Measurements from ENCODE around the gene CFAP119. TPM values are rescaled to one million over a fixed set of nuclear protein-coding genes. Genes with fewer than 3 reads are reported as not detected.

Gene CFAP119
- total RNA-seq, 2 experiments from 2014 or later: 3.7 to 6.4 TPM

DNA sequence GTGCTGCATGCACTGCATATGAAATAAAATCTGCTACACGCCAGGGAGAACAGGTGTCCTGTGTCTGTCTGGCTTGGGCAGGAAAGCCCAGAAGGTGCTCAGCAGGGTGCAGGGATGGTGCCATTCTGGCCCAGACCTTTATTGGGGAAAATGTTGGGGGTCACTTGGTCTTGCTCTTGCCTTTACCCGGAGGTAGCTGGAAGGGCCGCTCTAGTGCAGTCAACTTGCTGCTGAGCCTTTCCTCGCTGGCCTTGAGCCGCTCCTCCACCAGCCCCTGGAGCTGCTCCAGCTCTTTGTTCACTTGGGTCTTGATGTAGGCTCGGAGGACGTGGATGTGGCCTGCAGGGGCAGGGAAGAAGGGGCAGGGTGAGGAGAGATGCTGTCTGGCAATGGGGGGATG is 4.5 kb downstream of the CFAP119 start:
- Mint-ChIP-seq H3K27me3 (no peaks in the 10 kb centered on the region), H3K9me3 (no peaks in the 10 kb centered on the region), H3K4me1 (peaks cover 8% of the 10 kb centered on the region), H3K4me3 (no peak overlapping the region), H3K27ac (no peak overlapping the region), H3K36me3 (peaks cover 9% of the 10 kb centered on the region)
- DNase-seq: no peak

DNA sequence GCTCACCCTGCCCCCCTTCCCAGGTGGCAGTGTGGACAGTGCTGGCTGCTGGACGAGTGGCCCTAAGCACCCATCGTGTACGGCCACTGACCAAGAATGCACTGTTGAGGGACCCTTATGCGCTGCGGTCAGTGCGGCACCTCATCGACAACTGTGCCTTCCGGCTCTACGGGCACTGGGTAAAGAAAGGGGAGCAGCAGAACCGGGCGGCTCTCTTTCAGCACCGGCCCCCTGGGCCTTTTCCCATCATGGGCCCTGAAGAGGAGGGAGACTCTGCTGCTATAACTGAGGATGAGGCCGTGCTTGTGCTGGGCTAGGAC is 5.1 kb downstream of the CFAP119 start:
- Mint-ChIP-seq H3K27ac (no peak overlapping the region), H3K36me3 (peaks cover 9% of the 10 kb centered on the region), H3K27me3 (no peaks in the 10 kb centered on the region), H3K4me3 (no peak overlapping the region), H3K4me1 (peaks cover 8% of the 10 kb centered on the region), H3K9me3 (no peaks in the 10 kb centered on the region)
- no peak for DNase-seq

DNA sequence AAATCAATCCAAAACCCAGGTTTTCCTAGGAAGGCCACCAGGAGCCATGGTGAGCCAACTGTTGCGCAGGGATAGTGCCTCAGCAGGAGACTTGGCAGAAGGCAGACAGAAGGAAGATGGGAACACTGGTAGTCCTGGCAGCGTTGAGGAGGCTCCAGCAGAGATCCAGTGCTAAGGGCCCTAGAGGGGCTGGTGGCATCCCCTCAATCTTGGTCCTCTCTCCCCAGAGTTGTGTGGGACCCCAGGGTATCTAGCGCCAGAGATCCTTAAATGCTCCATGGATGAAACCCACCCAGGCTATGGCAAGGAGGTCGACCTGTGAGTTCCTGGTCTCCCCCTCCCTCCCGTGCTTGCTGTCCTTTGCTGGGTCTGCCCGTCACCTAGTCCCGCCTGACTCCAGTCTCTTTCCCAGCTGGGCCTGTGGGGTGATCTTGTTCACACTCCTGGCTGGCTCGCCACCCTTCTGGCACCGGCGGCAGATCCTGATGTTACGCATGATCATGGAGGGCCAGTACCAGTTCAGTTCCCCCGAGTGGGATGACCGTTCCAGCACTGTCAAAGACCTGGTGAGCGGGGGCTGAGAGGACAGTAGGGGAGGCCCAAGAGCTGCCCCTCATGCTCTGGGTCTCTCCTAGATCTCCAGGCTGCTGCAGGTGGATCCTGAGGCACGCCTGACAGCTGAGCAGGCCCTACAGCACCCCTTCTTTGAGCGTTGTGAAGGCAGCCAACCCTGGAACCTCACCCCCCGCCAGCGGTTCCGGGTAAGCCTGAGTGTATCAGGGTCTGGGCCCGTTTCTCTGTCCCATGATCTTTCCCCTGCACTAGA is 5.7 kb downstream of the CFAP119 start:
- Mint-ChIP-seq H3K4me1 (peaks cover 7% of the 10 kb centered on the region), H3K4me3 (no peak overlapping the region), H3K9me3 (no peaks in the 10 kb centered on the region), H3K27ac (no peak overlapping the region), H3K36me3 (peaks cover 15% of the 10 kb centered on the region), H3K27me3 (no peaks in the 10 kb centered on the region)
- DNase-seq: no peak

DNA sequence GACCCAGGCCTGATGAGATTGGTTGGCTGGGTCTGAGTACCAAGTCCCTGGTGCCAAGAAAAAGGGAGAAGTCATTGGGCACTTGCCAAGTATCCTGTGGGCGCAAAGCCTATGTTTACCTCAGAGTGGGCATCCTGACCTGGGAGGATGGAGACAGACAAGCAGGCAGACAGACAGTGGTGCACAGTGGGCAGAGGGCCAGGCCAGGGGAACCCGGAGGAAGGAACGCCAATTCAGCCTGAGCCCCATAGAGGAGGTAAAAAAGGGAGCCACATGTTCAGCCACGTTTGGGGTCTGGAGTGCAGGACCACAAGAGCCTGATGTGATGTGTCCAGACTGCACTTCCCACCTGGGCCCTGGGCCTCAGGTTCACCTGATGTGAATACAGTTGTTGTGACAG is 8.3 kb downstream of the CFAP119 start:
- no peaks in the 10 kb centered on the region for H3K27me3 Mint-ChIP-seq
- H3K4me3 Mint-ChIP-seq: no peak overlapping the region
- no peaks in the 10 kb centered on the region for H3K9me3 Mint-ChIP-seq
- peaks cover 17% of the 10 kb centered on the region for H3K4me1 Mint-ChIP-seq
- DNase-seq: no peak
- no peak overlapping the region for H3K27ac Mint-ChIP-seq
- peaks cover 24% of the 10 kb centered on the region for H3K36me3 Mint-ChIP-seq

DNA sequence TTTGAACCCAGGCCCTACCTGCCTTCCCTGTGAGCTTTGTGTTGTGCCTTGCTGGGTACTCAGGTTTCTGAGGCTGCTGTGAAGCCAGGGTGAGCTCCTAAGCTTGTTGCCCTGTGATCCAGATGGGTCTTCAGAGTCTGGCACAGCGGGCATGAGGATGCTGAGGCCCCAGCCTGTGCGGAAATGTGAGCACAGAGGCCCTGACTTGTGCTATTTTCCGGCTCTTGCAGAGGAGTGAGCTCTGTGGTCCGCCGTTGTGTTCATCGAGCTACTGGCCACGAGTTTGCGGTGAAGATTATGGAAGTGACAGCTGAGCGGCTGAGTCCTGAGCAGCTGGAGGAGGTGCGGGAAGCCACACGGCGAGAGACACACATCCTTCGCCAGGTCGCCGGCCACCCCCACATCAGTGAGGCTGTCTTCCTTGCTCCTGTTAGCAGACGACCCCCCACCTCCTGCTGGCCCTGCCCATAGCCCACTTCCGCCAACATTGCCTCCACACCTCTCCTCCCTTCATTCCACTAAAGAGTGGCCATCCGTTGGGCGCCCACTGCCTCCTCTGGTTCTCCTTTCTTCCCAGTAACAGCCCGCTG is 10.9 kb downstream of the CFAP119 start:
- no peaks in the 10 kb centered on the region for H3K9me3 Mint-ChIP-seq
- H3K4me3 Mint-ChIP-seq: no peak overlapping the region

DNA sequence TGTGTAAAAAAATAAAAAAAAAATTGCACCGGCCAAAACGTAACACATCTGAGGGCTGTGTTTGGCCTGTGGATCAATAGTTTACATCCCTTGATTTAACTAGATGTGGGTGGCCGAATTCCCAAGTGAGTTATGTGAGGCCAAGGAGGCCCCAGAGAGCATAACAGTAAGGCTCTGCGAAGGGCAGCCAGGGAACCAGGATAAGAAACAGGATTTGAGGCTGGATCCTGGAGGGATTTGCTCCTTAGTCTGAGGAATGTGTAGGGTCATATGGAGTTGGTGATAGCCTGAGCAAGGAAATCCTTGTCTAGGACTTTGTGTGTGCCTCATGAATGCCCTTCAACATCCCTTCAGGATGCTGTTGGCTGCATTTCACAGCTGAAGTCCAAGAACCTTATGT is 11.7 kb downstream of the CFAP119 start:
- Mint-ChIP-seq H3K4me3 (no peak overlapping the region), H3K27ac (no peak overlapping the region)

More for the DNA sequence above, 10.9 kb downstream of the CFAP119 start:
- H3K27me3 Mint-ChIP-seq: no peaks in the 10 kb centered on the region
- no peak overlapping the region for H3K27ac Mint-ChIP-seq
- peaks cover 30% of the 10 kb centered on the region for H3K36me3 Mint-ChIP-seq
- H3K4me1 Mint-ChIP-seq: peaks cover 24% of the 10 kb centered on the region
- DNase-seq: no peak

DNA sequence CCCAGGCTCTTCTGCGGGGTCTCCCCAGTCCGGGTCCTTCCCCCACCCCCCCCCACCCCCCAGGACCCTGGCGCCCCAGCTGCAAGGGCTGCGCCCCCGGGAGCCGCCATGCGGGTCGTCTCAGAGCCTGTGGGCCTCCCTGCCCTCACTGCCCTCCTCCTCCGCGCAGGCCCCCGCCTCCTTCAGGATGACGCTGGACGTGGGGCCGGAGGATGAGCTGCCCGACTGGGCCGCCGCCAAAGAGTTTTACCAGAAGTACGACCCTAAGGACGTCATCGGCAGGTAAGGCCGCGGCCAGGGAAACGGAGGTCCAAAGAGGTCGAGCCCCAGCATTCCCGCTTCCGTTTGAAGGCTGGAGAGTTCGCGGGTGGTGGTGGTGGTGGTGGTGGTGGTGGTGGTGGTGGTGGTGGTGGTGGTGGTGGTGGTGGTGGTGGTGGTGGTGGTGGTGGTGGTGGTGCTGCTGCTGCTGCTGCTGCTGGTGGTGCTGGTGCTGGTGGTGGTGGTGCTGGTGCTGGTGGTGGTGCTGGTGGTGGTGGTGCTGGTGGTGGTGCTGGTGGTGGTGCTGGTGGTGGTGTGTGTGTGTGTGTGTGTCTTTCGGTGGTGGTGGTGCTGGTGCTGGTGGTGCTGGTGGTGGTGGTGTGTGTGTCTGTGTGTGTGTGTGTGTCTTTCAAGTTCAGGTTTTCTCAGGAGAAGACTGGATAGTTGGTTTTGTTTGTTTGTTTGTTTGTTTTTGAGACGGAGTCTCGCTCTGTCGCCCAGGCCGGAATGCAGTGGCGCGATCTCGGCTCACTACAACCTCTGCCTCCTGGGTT is 13.0 kb downstream of the CFAP119 start:
- Mint-ChIP-seq H3K36me3 (peaks cover 30% of the 10 kb centered on the region), H3K4me1 (peaks cover 24% of the 10 kb centered on the region), H3K27me3 (no peaks in the 10 kb centered on the region), H3K27ac (peak overlapping the region; percentile 89), H3K9me3 (no peaks in the 10 kb centered on the region), H3K4me3 (peak overlapping the region; percentile 95)
- DNase-seq: peak; percentile 49

More for the DNA sequence above, 11.7 kb downstream of the CFAP119 start:
- H3K4me1 Mint-ChIP-seq: peaks cover 24% of the 10 kb centered on the region
- DNase-seq: no peak
- no peaks in the 10 kb centered on the region for H3K27me3 Mint-ChIP-seq
- H3K36me3 Mint-ChIP-seq: peaks cover 30% of the 10 kb centered on the region
- H3K9me3 Mint-ChIP-seq: no peaks in the 10 kb centered on the region

DNA sequence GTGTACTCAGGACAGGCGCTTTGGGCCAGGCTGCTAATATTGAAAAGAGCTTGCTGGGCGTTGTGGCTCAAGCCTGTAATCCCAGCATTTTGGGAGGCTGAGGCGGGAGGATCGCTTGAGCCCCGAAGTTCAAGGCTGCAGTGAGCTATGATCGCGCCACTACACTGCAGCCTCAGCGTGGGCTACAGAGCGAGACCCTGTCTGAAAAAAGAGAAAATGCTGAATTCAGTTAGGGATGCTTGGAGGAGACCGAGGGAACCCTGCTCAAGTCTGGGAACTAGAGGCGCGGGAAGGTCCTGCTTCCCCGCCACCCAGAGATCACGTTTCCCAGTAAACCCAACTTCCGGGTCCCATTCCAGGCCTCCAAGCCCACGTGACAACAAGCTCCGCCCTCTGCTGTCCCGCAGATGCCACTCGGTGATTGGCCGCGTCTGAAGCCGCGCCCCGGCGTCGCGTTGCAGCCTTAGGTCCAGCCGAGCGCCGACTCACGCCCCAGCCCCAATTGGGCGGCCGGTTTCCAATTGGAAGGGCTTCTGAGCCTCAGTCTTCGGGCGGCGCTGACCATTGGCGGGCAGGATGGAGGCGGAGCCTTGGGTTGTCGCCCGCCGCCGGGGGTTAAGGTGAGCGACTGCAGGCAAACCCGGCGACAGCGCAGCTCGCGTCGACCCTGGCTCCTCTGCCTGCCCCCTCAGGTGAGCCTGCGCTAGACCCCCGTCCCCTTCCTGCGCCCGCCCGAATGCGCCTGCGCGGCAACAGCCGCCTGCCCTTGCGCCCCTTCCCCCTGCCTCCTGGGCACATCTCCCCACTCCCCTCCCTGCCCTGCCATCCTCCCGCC is 13.8 kb downstream of the CFAP119 start, which contains the start of gene PHKG2:
Gene PHKG2, plus strand, starts transcription at position 627 of the 835 bp plus-strand sequence. CDS start 396 bp downstream, outside the sequence.
- H3K27me3 Mint-ChIP-seq: no peaks in the 10 kb centered on the region
- H3K4me1 Mint-ChIP-seq: peaks cover 24% of the 10 kb centered on the region
- DNase-seq: peak; percentile 99
- H3K36me3 Mint-ChIP-seq: peaks cover 32% of the 10 kb centered on the region
- peak within 1 kb of the TSS; percentile 95 for H3K4me3 Mint-ChIP-seq
- peak within 1 kb of the TSS; percentile 89 for H3K27ac Mint-ChIP-seq
- H3K9me3 Mint-ChIP-seq: no peaks in the 10 kb centered on the region

DNA sequence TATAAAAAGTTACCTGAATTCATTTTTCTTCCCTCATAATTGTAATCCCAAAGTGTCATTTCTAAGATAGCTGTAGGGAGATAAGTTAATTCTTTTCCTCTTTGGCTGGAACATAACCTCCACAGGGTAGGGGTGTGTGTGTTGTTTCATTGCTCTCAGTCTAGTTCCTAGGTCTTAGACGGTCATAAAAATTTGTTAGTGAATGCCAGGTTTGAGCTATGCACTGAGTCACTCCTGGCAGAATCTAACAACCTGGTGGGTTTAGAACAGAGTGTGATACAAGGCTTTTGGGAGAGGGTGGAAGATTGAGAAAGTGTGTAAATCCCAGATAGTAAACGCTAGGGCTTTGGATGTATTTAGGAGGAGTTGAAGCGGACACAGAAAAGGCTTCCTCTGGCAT is 14.5 kb downstream of the CFAP119 start:
- Mint-ChIP-seq H3K27ac (peak overlapping the region; percentile 89), H3K4me3 (peak overlapping the region; percentile 95), H3K4me1 (peaks cover 24% of the 10 kb centered on the region), H3K27me3 (no peaks in the 10 kb centered on the region), H3K9me3 (no peaks in the 10 kb centered on the region), H3K36me3 (peaks cover 32% of the 10 kb centered on the region)
- DNase-seq: no peak

DNA sequence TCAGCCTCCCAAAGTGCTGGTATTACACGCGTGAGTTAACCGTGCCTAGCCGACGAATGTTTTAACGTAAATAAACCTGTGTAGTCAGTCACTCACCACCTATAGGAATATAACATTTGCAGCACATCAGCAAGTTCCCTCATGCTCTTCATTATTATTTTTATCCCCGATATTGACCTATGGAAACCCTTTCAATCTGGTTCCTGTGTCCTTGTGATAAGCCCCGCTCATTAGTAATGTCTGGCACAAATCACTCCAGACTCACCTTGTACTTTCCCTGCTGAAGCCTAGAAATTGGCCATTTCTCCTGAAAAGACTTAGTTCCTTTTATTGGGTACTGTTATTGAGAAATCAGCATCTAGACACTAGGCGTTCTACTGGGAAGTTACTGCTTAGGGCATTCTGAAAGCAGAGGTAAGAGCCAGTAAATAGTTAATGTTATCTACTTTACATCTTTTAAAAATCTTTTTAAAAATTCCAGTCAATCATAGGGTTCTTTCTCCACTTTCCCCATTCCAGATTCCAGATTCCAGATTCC is 15.2 kb downstream of the CFAP119 start:
- DNase-seq: no peak
- Mint-ChIP-seq H3K4me1 (peaks cover 24% of the 10 kb centered on the region), H3K27me3 (no peaks in the 10 kb centered on the region), H3K36me3 (peaks cover 38% of the 10 kb centered on the region), H3K9me3 (no peaks in the 10 kb centered on the region), H3K4me3 (no peak overlapping the region), H3K27ac (no peak overlapping the region)

DNA sequence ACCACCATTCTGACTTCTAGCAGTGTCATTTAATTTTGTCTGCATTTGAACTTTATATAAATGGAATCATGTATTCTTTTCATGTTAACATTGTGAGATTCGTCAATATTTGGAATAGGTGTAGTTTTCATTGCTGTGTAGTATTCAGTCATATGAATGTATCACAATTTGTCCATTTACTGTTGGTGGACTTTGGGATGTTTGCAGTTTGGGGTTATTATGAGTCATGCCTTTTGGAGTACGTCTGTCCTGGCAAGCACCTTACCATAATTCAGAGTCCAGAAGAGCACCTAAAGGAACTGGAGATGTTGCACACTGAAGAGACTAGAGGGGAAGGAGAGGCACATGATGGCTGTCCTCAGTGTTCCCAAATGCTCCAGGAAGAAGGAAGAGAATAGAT is 16.8 kb downstream of the CFAP119 start:
- peaks cover 31% of the 10 kb centered on the region for H3K4me1 Mint-ChIP-seq
- DNase-seq: no peak
- peaks cover 29% of the 10 kb centered on the region for H3K36me3 Mint-ChIP-seq
- no peaks in the 10 kb centered on the region for H3K9me3 Mint-ChIP-seq
- H3K27ac Mint-ChIP-seq: peak overlapping the region; percentile 1
- no peak overlapping the region for H3K4me3 Mint-ChIP-seq
- H3K27me3 Mint-ChIP-seq: no peaks in the 10 kb centered on the region

DNA sequence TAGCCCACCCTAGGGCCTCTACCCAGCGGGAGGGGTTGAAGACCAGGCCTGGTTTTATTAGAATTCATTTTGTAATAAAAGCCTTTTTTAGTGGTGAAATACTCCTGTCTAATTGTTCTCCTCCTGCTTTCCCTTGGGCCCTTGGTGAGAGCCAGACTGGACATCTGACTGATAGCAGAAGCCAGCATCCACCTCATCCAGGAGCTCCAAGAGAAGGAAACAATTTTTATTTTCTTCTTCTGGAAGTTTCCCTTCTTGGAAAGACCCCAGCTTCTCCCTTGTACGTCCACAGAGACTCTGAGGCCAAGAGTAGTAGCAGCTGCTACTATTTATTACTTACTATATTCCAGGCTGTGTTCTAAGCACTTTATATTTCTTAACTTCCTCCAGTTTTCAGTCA is 17.7 kb downstream of the CFAP119 start:
- DNase-seq: no peak
- peaks cover 23% of the 10 kb centered on the region for H3K4me1 Mint-ChIP-seq
- H3K4me3 Mint-ChIP-seq: no peak overlapping the region
- H3K27ac Mint-ChIP-seq: no peak overlapping the region
- H3K36me3 Mint-ChIP-seq: peaks cover 23% of the 10 kb centered on the region
- H3K27me3 Mint-ChIP-seq: no peaks in the 10 kb centered on the region
- no peaks in the 10 kb centered on the region for H3K9me3 Mint-ChIP-seq

DNA sequence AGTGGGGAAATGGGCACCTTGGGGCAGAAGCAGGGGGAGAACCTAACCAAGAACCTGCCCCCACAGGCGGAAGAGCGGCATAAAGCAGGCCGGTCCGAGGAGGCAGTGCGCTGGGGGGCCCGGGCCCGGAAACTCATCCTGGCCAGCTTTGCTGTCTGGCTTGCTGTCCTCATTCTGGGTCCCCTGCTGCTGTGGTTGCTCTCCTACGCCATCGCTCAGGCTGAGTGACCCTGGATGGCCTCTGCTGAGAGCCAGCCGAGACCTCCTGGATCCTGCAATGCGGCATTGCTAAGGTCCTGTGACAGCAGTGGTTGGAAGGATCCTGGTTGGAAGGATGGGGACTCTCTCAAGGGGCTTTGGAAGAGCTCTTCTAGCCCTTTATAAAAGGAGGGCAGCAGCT is 18.1 kb downstream of the CFAP119 start:
- Mint-ChIP-seq H3K4me3 (no peak overlapping the region), H3K27me3 (no peaks in the 10 kb centered on the region), H3K27ac (no peak overlapping the region), H3K36me3 (peaks cover 26% of the 10 kb centered on the region), H3K4me1 (peaks cover 20% of the 10 kb centered on the region), H3K9me3 (no peaks in the 10 kb centered on the region)
- DNase-seq: no peak

DNA sequence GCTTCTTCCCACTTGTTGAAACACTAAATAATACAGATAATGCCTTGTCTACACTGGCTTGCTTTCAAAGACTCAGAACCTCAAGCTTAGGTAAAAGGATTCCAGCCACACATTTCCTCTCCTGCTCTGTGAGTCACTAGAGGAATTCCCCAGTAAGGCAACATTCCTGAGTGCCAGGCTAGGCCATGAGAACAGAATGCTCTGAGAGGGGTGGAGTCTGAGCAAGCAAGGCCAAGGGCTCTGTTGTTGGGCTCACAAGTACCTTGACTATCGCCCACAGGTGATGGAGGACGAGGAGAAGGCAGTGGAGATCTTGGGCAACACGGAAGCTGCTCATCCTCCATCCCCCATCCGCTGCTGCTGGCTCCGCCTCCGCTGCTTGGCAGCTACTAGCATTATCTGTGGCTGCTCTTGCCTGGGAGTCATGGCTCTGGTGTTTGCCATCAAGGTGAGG is 20.4 kb downstream of the CFAP119 start:
- DNase-seq: no peak
- H3K4me1 Mint-ChIP-seq: peaks cover 12% of the 10 kb centered on the region
- no peaks in the 10 kb centered on the region for H3K9me3 Mint-ChIP-seq
- H3K4me3 Mint-ChIP-seq: no peak overlapping the region
- H3K36me3 Mint-ChIP-seq: peaks cover 28% of the 10 kb centered on the region
- H3K27ac Mint-ChIP-seq: no peak overlapping the region
- no peaks in the 10 kb centered on the region for H3K27me3 Mint-ChIP-seq

Measured in activated naive CD8-positive, alpha-beta T cell treated with anti-CD3 and anti-CD28 coated beads for 36 hours (primary cell).